NCI-H446 treated with DMSO at 0.1 percent for 48 hours (cell line): ENCODE data around the gene RAB3GAP1.

Source experiments
- DNase-seq: peaks from one replicate; lab custom pipeline; 2025; lab: John Stamatoyannopoulos, UW

The RAB3GAP1 gene

DNA sequence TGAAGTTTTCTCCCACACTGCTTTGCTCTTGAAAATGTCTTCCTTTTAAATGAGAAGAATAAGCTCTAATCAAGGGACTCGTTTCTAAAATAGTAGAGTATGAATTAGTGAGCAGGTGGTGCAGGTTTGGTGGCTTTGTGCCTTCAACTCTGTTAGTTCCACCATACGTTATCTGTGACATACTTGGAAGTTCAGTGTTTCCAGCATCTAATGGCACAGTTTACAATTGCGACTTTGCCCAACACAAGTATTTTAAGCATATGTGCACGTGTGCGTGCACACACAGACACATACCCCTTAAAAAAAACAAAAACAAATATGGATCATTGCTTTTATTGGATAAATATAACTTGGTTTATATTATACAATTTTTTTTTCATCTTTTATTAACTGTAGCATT is 111.8 kb downstream of the RAB3GAP1 start:
- no peak for DNase-seq

DNA sequence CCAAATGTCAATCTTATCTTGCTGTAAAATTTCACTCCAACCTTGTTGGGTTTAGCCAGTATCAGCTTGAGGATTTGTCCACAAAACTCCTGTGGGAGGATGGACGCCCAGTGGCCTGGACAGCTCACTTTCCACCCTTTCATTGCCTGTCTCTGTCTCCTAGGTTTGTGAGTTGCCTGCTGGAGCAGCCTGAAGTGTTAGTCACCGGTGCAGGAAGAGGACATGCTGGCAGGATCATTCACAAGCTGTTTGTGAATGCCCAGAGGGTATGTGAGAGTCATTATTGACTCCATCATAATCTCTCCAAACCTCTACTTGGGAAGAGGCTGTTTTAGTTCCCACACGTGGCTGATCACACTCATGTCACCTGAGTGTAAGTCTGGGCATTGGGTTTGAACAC is 112.3 kb downstream of the RAB3GAP1 start:
- no peak for DNase-seq

DNA sequence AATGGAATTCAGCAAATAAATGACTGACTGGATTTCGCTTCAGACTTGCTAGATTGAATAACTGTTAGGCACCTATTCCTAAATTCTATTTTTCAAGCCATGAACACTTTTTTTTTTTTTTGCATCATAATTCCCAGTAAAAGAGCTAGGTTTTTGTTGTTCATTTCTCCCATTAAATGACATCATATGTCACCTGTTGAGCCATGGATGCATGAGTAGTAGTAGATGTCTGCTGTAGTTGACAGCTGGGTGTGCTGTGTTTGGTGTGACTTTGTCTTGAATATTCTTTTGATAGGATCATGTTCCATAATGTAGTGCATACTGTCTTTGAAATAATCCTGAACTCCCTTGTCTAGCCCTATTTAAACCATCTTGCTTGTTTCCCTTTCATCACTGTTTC is 115.2 kb downstream of the RAB3GAP1 start:
- no peak for DNase-seq

DNA sequence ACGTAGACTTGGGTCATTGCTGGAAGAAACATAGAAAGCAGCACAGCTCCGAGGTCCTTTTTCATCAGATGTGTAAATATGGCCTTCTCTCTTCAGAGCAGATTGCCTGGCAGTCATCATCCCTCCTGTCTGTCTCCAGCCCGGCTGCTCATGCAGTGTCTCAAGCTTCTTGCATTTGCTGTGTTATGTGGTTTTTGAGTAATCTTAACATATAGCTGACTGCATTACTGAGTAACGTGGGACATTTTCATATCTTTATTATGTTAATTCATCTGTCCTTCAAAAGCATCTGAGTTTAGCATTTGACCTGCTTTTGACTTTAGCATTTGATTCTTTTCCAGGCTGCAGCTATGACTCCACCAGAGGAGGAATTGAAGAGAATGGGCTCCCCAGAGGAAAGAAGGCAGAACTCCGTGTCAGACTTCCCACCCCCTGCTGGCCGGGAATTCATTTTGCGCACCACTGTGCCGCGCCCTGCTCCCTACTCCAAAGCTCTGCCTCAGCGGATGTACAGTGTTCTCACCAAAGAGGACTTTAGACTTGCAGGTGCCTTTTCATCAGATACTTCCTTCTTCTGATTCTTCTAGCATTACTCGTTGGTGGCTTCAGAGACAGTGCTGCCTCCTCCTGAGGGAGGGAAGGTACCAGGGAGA is 116.2 kb downstream of the RAB3GAP1 start:
- no peak for DNase-seq

DNA sequence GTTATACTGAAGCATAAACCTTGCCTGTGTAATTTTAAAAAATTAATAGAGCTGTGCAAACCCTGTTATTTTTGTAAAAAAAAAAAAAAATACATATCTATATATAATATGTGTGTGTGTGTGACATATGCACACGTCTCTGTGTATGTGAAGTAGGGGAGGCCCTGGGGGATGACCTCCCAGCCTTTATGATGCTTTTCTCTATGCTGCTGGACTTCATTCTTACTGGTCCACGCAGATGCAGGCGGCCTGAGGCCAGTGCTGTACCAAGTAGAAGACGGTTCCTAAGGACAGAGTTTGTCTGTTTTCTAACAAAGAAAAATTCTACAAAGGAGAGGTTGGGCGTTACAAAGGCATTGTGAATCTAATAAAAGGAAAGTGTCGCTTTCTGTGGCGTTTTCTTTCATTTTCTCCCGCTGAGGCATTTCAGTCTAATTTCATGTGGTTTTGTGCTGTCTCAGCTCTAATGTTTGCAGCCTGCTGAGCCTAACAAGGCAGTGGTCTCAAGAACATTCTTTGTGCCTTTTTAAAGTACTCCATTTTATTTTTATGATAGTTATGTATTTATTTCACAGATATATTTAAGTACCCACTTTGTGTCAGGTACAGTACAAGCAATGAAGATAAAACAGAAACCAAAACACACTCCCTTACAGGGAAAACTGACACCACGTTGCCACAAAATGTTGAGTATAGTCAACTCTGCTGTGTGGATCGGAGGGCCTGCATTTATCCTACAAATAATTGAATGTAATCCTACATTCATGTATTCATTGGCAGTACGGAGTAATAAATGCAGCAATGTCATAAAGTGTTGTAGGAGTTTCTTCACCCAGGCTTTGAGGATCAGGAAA is 118.0 kb downstream of the RAB3GAP1 start:
- DNase-seq: no peak

DNA sequence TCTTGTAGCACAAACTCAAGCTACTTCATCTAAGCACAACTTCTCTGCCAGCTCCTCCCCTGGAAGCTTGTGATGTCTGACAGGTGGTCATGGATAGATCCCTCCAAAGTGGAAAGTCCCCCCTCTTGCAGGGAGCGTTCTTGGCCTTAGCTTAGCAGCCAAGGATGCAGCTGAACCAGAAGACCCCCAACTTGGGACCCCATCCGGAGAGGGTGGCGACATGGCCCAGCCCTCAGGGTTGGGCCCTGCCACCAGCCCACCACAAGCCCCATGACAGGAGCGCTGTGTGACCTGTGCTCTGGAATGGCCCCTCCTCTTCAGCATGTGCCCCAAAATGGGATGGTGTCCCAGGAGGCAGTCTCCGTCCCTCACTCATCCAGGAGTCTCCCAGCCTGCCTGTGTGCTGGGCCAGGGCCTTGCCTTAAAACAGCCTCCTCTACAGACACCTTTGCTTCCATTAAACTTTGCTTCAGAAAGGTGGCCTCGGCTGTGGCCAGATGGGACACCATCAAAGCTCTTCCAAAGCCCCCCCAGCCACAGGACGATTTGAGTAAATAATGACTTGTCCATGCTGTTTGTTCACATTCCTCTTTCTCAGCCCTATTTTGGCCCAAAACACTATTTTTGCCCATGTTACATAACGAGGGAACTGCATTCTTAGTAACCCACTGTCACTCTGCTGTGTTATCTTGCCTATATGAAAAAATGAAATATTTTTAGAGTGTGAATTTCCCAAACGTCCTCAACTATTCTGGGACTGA is 122.1 kb downstream of the RAB3GAP1 start:
- DNase-seq: no peak

DNA sequence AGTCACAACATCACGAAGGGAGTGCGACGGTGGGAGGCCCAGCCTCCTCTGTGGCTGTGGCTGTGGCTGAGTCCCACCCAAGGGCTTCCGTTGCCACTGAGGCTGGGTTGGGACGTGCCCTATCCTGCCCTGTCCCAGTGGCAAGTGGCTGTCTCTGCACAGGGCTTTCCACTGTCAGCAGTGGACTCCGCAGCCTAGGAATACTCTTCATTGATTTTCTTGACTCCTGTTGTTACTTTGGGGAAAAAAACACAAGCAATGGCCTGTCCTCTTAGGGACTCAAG is 122.7 kb downstream of the RAB3GAP1 start:
- DNase-seq: no peak

DNA sequence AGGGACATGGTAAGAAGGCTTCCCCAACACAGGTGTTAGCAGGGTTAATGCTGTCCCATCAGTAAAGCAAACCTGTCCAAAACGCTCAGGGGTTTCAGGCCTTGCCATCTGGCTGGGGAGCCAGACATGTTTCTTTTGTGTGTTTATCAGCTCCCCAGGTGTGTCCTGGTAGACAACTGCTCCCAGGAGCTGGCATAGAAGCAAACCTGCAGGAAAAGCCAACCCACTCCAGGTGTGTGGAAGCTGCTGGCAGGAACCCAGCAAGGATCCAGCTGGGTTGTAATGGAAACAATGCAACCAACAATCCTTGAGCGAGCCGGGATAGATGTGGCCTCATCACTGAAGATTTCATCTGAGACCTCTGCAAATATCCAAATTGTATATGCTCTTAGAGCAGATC is 123.1 kb downstream of the RAB3GAP1 start:
- no peak for DNase-seq

DNA sequence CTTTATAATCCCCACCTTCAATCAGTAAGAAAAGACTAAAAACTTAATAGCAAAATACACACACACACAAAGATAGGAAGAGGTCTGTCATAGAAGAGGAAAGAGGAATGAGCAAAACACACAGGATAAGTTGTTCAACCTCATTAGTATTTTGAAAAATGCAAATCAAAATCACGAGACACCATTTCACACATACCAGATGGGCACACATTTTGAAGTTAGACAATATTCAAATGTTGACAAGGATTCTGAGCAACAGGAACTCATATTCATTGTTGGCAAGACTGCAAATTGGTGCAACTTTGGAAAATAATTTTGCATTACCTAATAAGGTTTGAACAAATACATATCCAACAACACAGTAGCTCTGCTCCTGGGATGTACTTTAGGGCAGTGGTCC is 127.6 kb downstream of the RAB3GAP1 start:
- DNase-seq: no peak

DNA sequence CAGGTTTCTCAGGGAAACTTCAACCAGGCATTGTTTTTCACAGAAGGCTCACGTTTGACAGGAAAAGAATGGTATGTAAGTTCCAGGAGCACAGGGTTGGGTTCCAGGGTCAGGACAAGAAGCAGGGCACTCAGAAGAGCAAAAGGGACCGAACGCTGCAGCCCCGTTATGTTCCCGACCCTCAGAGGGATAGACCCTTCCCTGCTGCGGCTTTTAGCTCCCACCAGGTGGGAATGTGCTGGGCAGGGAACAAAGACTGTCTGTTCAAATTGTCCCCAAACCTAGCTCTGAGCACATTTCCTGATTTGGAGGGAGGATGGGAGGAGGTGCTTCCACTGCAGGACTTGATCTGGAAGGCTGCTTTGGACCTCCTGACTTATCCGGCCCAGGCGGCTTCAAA is 130.1 kb downstream of the RAB3GAP1 start:
- DNase-seq: no peak

DNA sequence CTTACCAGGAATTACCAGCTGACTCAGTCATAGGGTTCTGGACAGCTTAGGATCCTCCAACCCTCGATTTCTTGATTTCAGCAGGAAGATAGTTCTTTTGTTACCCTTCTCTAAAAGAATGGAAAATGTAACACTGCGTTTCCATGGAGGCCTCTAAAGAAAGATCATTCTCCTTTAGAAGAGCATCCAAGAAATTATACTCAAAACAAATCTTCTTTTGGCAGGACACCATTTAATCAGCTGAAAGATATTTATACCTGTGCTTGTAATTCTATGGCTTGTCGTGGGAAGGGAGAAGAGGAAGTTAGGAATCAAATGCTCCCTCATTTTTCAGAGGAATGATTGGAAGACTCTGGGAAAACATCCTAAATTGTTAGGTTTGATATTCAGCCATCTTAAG is 130.5 kb downstream of the RAB3GAP1 start:
- DNase-seq: no peak

DNA sequence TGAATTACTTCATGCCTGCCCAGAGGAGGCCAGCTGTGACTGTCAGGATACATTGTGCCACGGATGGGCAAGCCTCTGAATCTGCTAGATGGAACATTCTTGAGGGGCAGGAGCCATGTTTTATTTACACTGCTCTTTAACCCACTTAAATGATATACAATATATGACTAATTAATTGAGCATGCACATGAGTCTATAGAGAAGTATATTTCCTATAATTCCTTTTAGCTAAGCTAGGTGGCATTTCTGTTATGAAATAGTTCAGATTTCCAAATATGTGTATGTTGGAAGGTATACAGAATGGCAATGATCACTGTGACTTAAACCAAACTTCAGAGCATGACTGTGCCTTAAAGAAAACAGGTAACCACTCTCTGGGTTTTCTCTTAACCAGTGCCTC is 131.7 kb downstream of the RAB3GAP1 start:
- no peak for DNase-seq

DNA sequence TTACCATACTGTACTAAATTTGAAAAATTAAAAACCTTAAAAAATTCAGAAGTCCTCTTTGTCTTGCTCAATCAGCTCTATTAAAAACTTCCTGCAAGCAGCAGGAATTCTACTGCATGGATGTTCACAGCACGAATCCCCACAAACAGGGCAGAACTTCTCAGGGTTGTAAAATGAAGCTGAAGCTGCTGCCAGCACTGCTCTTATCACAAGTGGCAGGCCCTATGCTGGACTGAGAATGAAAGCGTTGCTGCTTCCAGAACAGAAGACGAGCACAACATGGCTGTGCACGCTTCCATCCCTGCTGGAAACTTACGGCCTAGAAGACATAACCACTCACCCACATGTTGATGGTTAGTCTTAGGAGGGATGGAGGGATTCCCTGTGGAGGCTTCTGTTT is 134.0 kb downstream of the RAB3GAP1 start:
- no peak for DNase-seq

DNA sequence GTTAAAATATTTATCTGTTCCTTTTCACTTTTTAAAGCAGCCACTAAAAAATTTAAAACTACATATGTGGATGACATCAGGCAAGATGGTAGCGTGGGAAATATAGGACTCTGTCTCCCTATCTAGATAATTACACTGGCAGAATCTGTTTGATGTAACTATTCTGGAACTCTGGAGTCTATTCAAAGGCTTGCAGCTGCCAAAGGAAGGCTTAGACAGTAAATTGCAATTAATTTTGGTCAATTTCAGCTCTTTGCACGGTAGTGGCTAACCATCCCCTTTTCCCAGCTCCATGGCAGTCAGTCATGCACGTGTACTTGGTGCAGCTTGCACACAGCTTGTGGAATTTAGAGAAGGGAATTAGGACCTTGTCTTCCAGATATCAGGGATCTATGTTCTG is 135.2 kb downstream of the RAB3GAP1 start:
- no peak for DNase-seq

DNA sequence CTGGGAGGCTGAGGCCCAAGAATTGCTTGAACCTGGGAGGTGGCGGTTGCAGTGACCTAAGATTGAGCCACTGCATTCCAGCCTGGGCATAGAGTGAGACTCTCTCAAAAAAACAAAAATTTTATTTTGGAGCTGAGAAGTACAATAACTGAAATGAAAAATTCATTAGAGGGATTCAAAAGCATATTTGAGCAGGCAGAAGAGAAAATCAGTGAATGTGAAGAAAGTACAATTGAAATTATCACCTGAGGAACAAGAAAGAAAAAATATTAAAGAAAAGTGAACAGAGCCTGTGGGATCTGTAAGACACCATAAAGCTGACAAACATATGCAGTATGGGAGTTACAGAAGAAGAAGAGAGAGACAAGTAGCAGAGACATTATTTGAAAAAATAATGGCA is 137.1 kb downstream of the RAB3GAP1 start:
- DNase-seq: no peak

DNA sequence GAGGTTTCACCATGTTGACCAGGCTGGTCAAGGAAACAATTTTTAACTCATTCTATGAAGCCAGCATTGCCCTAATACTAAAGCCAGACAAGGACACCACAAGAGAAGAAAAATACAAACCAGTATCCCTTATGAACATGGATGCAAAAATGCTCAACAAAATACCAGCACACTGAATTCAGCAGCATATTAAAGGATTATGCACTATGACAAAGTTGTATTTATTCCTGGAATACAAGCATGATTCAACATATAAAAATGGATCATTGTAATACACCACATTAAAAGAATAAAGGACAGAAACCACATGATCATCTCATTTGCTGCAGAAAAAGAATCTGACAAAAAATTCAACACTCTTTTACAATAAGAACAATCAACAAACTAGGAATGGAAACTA is 138.7 kb downstream of the RAB3GAP1 start:
- DNase-seq: no peak

DNA sequence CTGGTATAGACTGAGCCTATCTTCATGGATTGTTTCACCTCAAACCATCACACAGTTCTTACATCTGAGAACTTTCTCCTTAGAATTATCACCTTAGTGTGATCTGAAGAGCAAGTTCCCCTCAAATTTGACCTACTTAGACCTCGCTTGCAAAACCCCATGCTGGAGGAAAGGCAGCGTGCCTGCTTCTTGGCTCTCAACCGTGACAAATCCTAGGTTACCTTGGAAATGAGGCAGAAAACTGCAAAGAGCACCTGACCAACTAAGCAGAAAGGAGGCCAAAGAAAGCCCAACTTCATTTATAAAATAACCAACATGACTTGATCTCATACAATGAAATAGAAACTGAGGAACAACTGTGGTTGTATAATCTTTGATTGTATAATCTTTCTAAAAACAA is 146.4 kb downstream of the RAB3GAP1 start:
- no peak for DNase-seq

DNA sequence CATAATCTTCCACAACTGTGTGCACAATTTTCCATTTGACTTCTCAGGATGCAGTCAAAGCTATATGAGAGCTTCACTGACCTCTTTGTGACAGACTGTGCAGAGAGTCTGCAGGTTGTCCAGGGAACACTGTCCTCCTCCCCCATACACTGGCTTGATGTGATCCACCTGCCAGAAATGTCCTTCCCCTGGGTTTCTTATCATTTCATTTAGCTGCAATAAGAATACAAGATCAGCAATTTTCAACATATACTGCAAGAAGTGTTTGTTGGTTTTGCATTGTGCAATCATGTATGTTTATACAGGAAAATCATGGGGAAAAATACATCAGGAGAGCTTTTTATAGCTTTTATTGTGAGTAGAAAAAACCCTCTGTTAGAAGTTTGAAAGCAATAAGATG is 150.7 kb downstream of the RAB3GAP1 start:
- DNase-seq: no peak

DNA sequence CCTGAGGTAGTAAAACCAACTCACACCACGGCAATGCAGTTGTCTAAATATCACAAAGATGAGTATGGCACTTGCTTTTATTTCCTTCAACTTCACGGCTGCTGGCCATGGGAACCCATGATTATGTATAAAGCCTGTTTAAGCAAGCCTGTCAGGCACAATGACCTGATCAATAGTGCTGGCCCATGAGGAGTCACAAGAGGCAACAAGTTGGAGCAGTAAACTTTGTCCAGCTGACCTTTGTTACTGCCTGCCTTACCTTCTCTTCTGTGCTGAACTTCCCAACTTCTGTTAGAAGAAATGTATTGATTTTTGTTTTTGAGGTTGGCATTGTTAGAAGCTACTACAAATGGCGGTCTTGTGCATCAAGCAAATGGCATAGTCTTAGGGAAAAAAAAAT is 151.9 kb downstream of the RAB3GAP1 start:
- no peak for DNase-seq

DNA sequence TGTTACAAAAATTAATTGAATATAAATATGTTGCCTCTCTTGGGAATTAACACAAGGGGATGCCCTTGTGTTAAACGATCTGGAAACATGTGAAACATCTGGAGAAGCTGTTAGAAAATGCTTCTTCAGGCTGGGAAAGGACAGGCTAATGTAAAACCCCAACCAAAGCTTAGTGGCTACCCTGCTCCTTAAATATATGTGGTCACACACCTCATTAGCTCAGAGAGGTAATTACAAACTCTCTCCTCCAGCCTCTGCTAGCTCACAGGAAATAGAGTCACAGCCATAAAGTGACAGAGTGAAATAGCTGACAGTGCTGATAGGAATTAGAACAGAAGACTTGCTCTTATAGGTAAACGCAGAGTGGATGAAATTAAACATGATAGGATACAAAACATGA is 155.9 kb downstream of the RAB3GAP1 start:
- no peak for DNase-seq

DNA sequence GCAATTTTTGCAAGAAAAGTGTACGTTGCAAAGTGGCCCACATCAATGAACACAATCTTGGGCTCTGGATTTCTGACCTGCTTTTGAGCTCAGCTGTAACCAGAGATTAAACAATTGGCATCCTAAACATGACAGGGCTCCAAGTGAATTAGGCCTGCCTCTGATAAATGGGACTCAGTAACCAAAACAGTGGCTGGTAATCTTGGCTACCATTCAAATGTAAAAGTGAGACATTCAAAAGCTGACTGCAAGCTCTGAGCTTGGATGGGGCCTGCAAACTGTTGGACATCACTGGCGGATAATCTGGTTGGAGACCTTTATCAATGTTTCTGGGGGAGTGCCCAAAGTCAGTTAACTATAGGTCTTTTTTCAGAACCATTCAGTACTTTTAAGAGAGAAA is 160.7 kb downstream of the RAB3GAP1 start:
- DNase-seq: no peak

DNA sequence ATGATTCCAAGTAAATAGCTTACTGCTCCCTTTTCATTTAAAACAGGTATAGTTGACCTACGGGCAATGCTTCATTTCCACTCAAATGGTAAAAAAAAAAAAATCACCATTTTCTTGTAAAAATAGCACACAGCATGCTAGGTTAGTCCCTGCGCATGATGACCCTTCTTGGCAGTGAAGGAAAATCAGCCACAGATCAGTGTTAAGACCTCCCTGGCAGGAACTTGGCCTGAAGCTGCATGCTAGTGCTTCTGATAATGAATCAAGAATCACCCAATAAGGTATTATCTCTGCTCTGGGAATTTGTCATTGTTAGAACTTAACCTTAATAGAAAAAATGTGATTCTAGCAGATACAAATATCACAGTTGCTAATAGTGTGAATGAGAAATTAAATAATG is 166.3 kb downstream of the RAB3GAP1 start:
- no peak for DNase-seq

DNA sequence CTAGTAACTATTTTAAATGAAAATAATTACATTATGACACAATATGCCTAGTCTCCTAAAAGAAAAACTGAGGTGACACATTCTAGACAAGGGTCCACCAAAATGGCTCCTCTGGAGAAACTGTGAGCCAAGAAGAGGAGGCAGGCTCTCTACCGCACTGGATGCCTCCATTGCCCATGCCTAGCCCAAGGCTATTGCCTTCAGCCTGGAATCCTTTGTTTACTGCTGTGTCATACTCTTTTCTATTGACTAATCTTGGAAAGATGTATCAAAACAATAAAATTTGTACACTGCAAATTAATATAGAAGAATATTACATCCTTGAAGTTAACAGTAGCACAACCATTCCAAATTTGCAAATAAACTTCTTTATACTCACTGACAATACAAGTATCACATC is 167.1 kb downstream of the RAB3GAP1 start:
- DNase-seq: no peak
